ENCODE measurements around the gene TNN. TPM values are rescaled to one million over a fixed set of nuclear protein-coding genes. Genes with fewer than 3 reads are reported as not detected.

Gene TNN
- total RNA-seq, 1 experiment from 2014 or later = not detected

DNA sequence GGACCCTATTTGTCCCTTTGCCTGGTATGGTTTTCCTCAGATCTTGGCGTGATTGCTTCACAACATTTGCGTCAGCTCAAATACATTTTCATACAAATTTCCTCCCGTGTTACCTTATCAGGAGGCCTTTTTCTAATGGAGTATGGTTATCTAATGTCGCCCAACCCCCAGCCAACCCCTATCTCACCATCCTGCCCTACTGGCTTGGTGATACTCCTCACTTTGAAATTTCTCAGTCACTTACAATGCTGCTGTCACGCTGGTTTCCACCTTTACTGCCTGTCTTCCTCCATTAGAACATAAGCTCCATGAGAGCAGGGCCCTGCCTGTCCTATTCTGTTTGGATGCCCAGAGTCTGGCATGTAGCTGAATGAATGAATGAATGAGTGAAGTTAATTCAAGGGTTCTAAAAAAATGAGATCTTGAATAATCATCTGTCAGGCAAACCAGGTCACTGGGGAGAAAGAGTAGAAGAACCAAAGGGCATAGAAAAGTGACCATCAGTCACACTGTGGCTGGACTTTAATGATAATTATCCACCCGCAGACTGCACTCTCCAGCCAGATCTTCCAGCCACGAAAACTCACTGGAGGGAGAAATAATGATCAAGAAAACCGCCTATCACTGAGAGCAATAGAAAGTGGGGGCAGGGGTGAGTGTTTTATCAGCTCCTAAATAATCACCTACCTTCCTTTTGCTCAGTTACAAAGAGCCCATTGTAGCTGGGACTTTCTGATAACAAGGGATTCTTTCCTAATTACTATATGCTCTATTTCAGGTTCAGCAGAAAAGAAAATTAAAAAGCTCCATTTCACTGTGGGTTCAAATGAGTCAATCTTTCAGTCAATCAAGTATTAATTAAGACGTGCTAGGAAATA, 103.6 kb downstream of the TNN start:
- POLR2A ChIA-PET (ENCODE audit: low non-redundant PET) = no interaction called here
- no peaks in the 10 kb centered on the region for H3K36me3 ChIP-seq (ENCODE audit: insufficient read depth, low read length, poor library complexity, severe bottlenecking)

DNA sequence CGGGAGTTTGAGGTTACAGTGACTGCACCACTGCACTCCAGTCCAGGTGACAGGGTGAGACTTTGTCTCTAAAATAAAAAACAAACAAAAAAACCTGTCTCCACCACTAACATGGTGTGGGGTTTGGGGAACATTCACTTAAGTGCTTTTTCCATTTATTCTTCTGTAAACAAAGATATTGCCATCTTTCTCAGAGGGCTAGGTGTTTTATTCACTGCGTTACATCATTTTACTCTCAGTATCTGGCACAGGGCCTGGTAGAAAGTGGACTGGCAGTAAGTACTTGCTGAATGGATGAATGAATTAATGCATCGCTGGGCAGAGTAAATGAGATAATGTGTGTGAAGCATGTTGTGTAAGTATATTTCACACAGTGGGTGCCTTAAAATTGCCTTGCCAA, 104.9 kb downstream of the TNN start:
- H3K36me3 ChIP-seq (ENCODE audit: insufficient read depth, low read length, poor library complexity, severe bottlenecking) = no peaks in the 10 kb centered on the region
- ChIA-PET CTCF (no interaction called here), POLR2A (ENCODE audit: low non-redundant PET) (no interaction called here)
- no peak overlapping the region for H3K4me3 ChIP-seq (ENCODE audit: low read depth, low read length, poor library complexity, severe bottlenecking)
- no peak for TF ChIP-seq EZH2 (IDR thresholded peaks at IDR 0.05; ENCODE audit: borderline replicate concordance, low read depth, low read length, poor library complexity, severe bottlenecking)
- TF ChIP-seq, protein P1, sequence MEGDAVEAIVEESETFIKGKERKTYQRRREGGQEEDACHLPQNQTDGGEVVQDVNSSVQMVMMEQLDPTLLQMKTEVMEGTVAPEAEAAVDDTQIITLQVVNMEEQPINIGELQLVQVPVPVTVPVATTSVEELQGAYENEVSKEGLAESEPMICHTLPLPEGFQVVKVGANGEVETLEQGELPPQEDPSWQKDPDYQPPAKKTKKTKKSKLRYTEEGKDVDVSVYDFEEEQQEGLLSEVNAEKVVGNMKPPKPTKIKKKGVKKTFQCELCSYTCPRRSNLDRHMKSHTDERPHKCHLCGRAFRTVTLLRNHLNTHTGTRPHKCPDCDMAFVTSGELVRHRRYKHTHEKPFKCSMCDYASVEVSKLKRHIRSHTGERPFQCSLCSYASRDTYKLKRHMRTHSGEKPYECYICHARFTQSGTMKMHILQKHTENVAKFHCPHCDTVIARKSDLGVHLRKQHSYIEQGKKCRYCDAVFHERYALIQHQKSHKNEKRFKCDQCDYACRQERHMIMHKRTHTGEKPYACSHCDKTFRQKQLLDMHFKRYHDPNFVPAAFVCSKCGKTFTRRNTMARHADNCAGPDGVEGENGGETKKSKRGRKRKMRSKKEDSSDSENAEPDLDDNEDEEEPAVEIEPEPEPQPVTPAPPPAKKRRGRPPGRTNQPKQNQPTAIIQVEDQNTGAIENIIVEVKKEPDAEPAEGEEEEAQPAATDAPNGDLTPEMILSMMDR (conservative IDR thresholded peaks at IDR 0.05; ENCODE audit: low read depth, low read length) = no peak
- no TSS peak for BruUV-seq (replicated peaks)
- no peaks in the 10 kb centered on the region for H3K4me1 ChIP-seq (ENCODE audit: insufficient read depth, low read length, poor library complexity, severe bottlenecking)
- no peaks in the 10 kb centered on the region for H3K9me3 ChIP-seq (ENCODE audit: low read depth, low read length, poor library complexity, severe bottlenecking)
- no peak for DNase-seq (ENCODE audit: low spot score)
- intact Hi-C loops (cut with micrococcal nuclease; ENCODE audit: unreplicated experiment) = no loop called here
- no peak overlapping the region for H3K27ac ChIP-seq (ENCODE audit: low read depth, low read length, poor library complexity, severe bottlenecking)
- H3K27me3 ChIP-seq (replicated peaks; ENCODE audit: insufficient read depth, low read depth, low read length, poor library complexity) = no peaks in the 10 kb centered on the region

More for the DNA sequence above, 103.6 kb downstream of the TNN start:
- intact Hi-C loops (cut with micrococcal nuclease; ENCODE audit: unreplicated experiment) = no loop called here
- BruUV-seq (replicated peaks) = no TSS peak
- CTCF ChIA-PET = no interaction called here
- Histone ChIP-seq H3K4me3 (ENCODE audit: low read depth, low read length, poor library complexity, severe bottlenecking) (no peak overlapping the region), H3K9me3 (ENCODE audit: low read depth, low read length, poor library complexity, severe bottlenecking) (no peaks in the 10 kb centered on the region), H3K27me3 (replicated peaks; ENCODE audit: insufficient read depth, low read depth, low read length, poor library complexity) (no peaks in the 10 kb centered on the region), H3K4me1 (ENCODE audit: insufficient read depth, low read length, poor library complexity, severe bottlenecking) (no peaks in the 10 kb centered on the region), H3K27ac (ENCODE audit: low read depth, low read length, poor library complexity, severe bottlenecking) (no peak overlapping the region)
- DNase-seq (ENCODE audit: low spot score) = no peak
- no peak for TF ChIP-seq EZH2 (IDR thresholded peaks at IDR 0.05; ENCODE audit: borderline replicate concordance, low read depth, low read length, poor library complexity, severe bottlenecking)
- TF ChIP-seq, protein P1 (conservative IDR thresholded peaks at IDR 0.05; ENCODE audit: low read depth, low read length) = no peak

DNA sequence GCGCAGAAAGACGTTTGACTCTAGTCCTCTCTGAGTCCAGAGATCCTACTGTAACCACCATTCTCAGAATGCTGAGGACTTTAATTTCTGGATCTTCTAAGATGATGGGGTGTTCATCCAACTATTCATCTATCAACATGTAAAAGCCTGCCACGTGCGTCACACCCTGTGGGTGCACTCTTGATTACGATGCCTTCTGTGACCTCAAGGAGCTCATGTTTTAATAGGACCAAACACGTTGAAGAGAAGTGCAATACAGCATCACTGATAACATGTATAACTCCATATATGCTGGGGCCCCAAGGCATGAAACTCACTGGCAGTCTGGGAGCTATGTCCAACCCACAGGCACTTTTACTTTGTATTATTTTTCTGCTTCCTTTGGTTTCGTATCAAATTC, 105.9 kb downstream of the TNN start:
- Histone ChIP-seq H3K9me3 (ENCODE audit: low read depth, low read length, poor library complexity, severe bottlenecking) (no peaks in the 10 kb centered on the region), H3K27ac (ENCODE audit: low read depth, low read length, poor library complexity, severe bottlenecking) (no peak overlapping the region), H3K4me1 (ENCODE audit: insufficient read depth, low read length, poor library complexity, severe bottlenecking) (no peaks in the 10 kb centered on the region), H3K4me3 (ENCODE audit: low read depth, low read length, poor library complexity, severe bottlenecking) (no peak overlapping the region), H3K36me3 (ENCODE audit: insufficient read depth, low read length, poor library complexity, severe bottlenecking) (no peaks in the 10 kb centered on the region), H3K27me3 (replicated peaks; ENCODE audit: insufficient read depth, low read depth, low read length, poor library complexity) (no peaks in the 10 kb centered on the region)
- POLR2A ChIA-PET (ENCODE audit: low non-redundant PET) = no interaction called here
- no peak for DNase-seq (ENCODE audit: low spot score)
- CTCF ChIA-PET = no interaction called here
- no TSS peak for BruUV-seq (replicated peaks)
- TF ChIP-seq, protein P1 (conservative IDR thresholded peaks at IDR 0.05; ENCODE audit: low read depth, low read length) = no peak
- intact Hi-C loops (cut with micrococcal nuclease; ENCODE audit: unreplicated experiment) = no loop called here

Data from A673 (cell line).